Iris pigment epithelial cell (primary cell): Measurements from ENCODE around the gene MIB1.

Experiments
- DNase-seq: peaks from one replicate; pipeline ENCODE4 v3.0.0-alpha.2; 2011; ENCODE audit warnings: low read depth

Gene MIB1

DNA sequence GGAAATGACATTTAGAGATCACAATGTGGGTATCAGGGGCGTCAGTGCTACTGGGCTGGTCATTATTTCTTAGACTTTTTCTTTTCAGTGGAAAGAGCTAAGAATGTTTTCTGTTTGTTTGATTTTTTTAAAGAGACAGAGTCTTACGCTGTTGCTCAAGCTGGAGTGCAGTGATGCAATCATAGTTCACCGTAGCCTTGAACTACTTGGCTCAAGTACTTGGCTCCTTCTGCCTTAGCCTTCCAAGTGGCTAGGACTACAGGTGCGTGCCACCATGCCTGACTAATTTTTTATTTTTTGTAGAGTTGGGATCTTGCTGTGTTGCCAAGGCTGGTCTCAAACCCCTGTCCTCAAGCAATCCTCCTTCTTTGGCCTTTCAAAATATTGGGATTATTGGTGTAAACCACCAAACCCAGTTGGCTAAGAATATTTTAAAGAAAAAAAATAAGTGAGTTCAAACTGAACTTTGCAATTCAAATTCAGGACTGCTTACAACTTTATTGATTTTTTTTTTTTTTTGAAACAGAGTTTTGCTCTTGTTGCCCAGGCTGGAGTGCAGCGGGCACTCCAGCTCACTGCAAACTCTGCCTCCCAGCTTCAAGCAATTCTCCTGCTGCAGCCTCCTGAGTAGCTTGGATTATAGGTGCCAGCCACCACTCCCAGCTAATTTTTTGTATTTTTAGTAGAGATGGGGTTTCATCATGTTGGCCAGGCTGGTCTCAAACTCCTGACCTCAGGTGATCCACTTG lies 154.2 kb downstream of the MIB1 start:
- DNase-seq = peak; percentile 76

DNA sequence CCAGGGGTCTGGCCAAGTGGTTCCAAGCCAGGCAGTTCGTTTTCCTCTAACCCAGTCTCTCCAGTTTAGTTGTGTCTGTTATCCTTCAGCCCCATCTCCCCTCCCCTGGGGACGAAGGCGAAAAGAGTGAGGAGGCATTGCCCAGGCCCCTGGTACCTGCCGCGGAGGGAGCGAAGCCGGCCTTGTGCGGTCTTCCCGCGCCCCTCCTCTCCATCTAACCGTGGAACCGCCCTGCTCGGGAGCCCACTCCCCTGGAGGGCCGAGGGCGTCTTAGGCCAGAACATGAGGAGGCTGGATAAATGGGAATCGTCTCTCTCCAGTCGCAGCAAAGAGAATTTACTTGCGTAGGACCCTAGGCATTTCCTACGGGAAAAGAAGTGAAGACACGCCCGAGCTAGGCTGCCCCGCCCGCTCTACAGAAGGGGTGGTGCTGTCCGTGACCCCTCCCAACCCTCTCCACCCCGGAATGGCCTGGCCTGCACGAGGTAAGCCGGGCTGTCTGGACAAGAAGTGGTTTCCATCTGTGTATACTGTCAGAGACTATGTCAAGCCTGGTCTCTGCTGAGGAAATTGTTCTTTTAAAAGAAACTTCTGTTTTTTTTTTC lies 156.2 kb downstream of the MIB1 start:
- no peak for DNase-seq

DNA sequence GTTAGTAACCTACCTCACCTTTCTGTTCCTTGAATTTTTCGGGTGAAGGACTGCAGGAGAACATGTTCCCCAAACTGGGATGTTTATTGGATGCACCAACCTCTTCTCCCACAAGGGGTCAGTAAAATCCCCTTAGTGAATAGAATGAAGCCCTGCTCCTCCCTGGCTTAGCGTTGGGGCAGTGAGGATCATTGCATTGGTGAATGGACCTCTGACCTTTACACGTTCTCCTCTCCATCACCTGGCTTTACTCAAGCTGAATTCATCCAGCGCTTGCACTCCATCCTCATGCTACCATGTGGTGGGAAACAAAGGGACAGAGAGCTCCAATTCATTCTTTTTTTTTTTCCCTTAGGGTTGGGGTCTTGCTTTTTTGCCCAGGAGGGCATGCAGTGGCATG lies 157.2 kb downstream of the MIB1 start:
- DNase-seq = peak; percentile 39

DNA sequence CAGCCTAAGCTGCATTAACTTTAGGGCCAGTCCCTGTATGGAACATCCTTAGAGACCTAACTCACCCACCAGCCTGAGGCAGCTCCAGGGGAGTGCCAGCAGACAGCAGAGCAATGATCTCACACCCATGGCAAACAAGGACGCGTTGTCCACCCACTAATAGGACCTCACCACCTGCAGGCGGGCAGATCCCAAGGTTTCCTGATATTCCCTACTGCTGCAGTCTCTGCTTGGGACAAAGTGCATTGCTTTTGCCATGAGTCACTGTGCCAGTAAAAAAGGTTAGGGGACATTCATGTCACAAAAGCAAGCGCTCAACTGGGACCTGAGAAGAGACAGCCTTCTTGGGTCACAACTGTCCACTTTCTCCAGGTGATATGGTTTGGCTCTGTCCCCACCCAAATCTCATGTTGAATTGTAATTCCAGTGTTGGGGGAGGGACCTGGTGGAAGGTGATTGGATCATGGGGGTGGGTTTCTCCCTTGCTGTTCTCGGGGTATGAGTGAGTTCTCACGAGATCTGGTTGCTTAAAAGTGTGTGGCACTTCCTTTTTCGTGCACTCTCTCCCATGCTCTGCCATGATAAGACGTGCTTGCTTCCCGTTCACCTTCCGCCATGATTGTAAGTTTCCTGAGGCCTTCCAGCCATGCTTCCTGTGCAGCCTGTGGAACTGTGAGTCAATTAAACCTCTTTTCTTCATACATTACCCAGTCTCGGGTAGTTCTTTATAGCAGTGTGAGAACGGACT lies 160.2 kb downstream of the MIB1 start:
- DNase-seq = no peak

GRCh38 chr18:21901423-21901945 lies 160.9 kb downstream of the MIB1 start:
- no peak for DNase-seq

DNA sequence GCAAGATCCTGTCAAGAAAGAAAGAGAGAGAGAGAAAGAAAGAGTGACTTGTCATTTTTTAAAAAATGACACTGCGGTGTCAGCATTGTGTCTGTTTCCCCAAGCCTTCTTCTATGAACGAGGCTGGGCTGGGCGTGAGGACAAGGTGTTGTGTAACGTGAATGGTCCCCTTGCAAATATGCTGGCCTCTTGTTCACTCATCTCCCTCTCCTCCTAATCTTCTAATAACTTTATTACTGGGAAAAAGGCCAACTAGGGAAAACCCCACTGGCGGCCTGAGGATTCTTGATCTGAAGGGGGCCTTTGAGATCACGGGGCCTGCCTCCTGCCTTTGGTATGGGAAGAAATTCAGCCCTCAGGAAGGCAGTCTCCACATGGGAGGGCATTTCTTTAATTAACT lies 163.1 kb downstream of the MIB1 start:
- no peak for DNase-seq

DNA sequence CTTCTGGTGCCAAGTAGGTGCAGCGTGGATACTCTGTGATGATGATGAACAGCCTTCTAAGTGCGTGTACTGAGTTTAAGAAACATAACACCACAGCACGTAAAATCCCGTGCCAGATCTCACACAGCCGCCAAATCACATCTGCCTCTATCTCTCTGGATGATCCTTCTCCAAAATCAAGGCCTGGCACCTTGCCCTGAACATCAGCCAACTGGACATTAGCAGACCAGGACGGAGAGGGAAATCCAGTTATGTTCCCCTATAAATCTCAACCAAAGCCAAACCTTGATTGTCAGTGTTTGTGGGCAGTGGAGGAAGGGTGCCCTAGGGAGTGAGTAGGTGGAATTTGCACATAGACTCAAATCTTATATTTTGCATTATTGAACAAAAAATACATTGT lies 164.3 kb downstream of the MIB1 start:
- DNase-seq = no peak

GRCh38 chr18:21907451-21907850 lies 166.9 kb downstream of the MIB1 start:
- no peak for DNase-seq

DNA sequence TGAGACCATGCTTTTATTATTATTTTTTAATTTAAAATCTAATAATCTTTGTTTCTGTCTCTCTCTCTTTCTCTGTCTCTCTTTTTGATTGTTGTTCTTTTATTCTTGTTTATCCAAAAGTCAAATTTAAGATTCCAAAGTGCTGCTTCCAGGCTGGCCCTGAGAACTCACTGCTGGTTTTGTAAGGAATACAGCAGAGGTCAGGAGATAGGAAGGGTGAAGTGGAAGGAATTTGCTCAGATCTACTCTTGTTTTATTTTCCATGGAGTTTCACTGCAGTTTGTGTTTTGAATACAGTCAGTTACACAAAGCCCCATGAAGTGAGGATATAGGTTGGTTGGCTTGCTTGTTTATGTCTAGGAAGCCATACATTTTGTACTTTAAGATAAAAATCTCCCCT lies 168.1 kb downstream of the MIB1 start:
- no peak for DNase-seq

DNA sequence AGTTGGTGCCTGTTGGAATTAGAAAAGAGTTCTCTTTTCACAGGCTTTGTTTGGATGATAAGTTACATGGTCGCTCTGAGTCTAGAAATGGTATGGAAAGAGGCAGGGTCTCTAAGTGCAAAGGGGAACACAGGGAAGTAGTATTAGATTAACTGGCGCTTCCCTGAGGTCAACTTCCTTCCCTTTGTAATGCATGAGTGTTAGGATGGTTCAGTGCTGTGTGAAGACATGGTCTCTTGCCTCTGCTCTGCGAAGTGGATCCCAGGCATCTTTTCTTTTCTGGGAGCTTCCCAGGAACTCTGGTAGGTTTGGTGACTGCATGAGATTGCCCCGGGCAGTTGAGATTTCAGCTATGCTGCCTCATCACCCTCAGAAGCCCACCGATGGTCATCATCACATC lies 170.3 kb downstream of the MIB1 start:
- DNase-seq = no peak

DNA sequence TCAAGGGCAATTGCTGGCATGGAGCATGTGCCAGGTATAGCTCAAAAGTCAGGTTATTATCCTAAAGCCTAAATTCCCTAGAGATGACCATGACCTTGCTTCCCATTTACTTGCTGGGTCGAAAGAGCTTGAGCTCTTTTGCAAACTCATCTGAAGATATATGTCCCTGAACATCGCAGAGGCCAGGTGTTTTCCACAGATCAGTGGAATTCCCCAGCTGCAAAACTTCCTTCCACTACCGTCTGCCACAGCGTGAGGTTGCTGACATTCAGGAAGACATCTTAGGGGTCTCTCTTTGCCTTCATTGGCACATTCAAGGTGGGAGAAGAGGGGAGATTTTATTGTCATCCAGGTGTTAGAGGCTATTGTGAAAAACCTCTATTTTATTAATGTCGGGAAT lies 171.0 kb downstream of the MIB1 start:
- no peak for DNase-seq

DNA sequence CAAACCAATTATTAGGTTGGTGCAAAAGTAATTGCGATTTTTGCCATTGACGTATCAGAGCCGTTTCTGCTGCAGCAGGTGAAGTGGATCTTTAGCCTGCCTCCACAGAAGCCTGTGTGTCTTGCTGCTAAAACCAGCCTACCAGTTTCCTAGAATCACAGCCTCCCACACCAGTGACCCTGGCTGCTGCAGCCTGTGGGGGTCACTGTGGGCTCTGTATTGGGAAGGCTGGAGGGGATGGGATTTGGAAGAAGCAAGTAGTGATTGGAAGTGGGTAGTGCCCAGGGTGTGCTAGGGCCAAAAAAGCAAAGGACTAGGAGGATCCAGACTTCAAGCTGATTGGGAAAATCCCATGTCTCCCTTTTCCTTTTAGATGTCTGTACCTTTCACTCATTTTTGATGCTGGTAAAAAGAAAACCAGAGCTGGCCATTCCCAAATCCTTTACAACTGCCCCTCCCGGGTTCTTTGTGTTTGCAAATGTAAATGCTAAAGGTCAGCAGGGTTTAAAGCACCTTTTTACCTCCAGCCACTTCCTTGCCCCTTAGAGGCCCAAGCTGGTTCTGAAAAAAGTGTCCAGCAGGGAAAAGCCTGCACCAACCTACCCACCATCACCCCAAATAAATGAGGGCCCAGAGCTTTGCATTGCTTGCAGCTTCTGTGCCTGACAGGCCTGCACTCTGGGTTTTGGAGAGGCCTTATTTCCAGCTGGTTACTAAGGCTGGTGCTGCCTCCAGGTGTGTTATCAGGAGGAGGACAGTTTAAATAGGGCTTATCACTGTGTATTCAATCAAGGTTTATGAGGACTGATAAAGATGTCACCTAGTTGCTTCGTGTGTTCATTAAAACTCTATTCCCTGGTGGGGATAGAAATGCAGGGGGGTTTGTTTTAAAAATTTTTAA lies 172.0 kb downstream of the MIB1 start:
- DNase-seq = no peak

- DNase-seq = peak; percentile 73
Measured at GRCh38 chr18:21914739-21915319, 174.2 kb downstream of the MIB1 start.

DNA sequence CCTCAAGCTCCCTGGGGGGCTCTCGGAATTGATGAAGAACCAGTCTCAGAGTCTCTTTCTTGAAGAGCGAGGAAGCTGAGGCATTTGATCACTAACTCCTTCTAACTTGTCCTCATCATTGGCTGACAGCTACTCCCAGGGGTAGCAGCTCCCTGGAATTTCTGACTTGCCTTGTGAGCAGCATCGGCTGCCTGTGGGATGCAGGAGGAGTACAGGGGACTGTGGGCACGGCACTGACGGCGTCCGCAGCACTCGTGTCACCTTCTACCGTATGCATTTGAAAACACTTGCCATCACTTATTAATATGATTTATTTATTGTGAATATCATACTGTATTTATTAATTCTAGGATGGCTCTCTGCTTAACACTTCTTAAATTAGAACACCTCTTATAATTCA lies 175.0 kb downstream of the MIB1 start:
- DNase-seq = no peak

- no peak for DNase-seq
Measured at GRCh38 chr18:21916594-21916993, 176.0 kb downstream of the MIB1 start.

- no peak for DNase-seq
Measured at GRCh38 chr18:21918693-21919092, 178.1 kb downstream of the MIB1 start.
